Colonic mucosa (tissue), 4 donors: ENCODE measurements around the gene NRG3. TPM values are rescaled to one million over a fixed set of nuclear protein-coding genes. Genes with fewer than 3 reads are reported as not detected.

Source experiments
- DNase-seq: peaks from one replicate; pipeline ENCODE4 v3.0.0-alpha.2; 2020
- H3K27ac ChIP-seq: fragments of 200-600 bp; one replicate; pipeline ENCODE4 v1.8.0; 2021
- H3K27me3 ChIP-seq: fragments of 200-600 bp; one replicate; pipeline ENCODE4 v1.8.0; 2021
- H3K36me3 ChIP-seq: fragments of 200-600 bp; one replicate; pipeline ENCODE4 v1.8.0; 2021
- H3K4me1 ChIP-seq: fragments of 200-600 bp; one replicate; pipeline ENCODE4 v1.8.0; 2021; ENCODE audit warnings: mild to moderate bottlenecking
- H3K4me3 ChIP-seq: fragments of 200-600 bp; one replicate; pipeline ENCODE4 v1.8.0; 2021
- H3K9ac ChIP-seq, 2 donors: one replicate each; pipeline ENCODE4 v1.7.0; 2013; ENCODE audit warnings: control low read depth in 2 of 2, low read depth in 2 of 2, low read length in 2 of 2
- H3K9me3 ChIP-seq: fragments of 200-600 bp; one replicate; pipeline ENCODE4 v1.8.0; 2021
- CTCF ChIP-seq: fragments of 200-600 bp; IDR thresholded peaks from one replicate; pipeline ENCODE4 v1.8.0; 2022; ENCODE audit warnings: antibody characterized with exemption, mild to moderate bottlenecking
- intact Hi-C: fragments of 100-400 bp; cut with DNase I; formaldehyde crosslinking; loops from one replicate; pipeline ENCODE4 v1.14.1; 2022
- total RNA-seq, 2 donors: library from RNA; stranded (reverse); fragmentation: NEBNext Ultra II Directional in 1 of 2; extraction: Animal tissue kit (Norgen Biotek cat#: 25700) in 1 of 2; gene quantifications; one replicate each; pipeline ENCODE4 v1.2.1, GENCODE V29; 2021
- donor health status: healthy.
- donor health status: DM: no; HTN: no; CAD: no.
- donor health status: DM: no; HTN: no; CAD: no.

NRG3 gene
- total RNA-seq, 2 donors from 2014 or later = 0.24 TPM; not detected in 1

GRCh38 chr10:82464191-82464818, 589.3 kb downstream of the NRG3 start:
- intact Hi-C loops = no loop called here
- Histone ChIP-seq H3K4me1 (no peaks in the 10 kb centered on the region), H3K27me3 (no peaks in the 10 kb centered on the region), H3K27ac (no peak overlapping the region), H3K9me3 (no peaks in the 10 kb centered on the region), H3K36me3 (no peaks in the 10 kb centered on the region), H3K4me3 (no peak overlapping the region), H3K9ac (no peak overlapping the region)
- DNase-seq = no peak
- no peak for TF ChIP-seq CTCF

GRCh38 chr10:82464966-82465365, 590.0 kb downstream of the NRG3 start:
- Histone ChIP-seq H3K4me3 (no peak overlapping the region), H3K36me3 (no peaks in the 10 kb centered on the region), H3K27ac (no peak overlapping the region), H3K9me3 (no peaks in the 10 kb centered on the region), H3K27me3 (no peaks in the 10 kb centered on the region), H3K9ac (no peak overlapping the region), H3K4me1 (no peaks in the 10 kb centered on the region)
- intact Hi-C loops = no loop called here
- DNase-seq = no peak
- no peak for TF ChIP-seq CTCF

GRCh38 chr10:82468453-82468852, 593.5 kb downstream of the NRG3 start:
- H3K27me3 ChIP-seq = no peaks in the 10 kb centered on the region
- H3K36me3 ChIP-seq = no peaks in the 10 kb centered on the region
- no peak for TF ChIP-seq CTCF
- intact Hi-C loops = no loop called here
- H3K9ac ChIP-seq = no peak overlapping the region
- H3K4me3 ChIP-seq = no peak overlapping the region
- no peaks in the 10 kb centered on the region for H3K4me1 ChIP-seq
- DNase-seq = no peak
- no peak overlapping the region for H3K27ac ChIP-seq
- H3K9me3 ChIP-seq = no peaks in the 10 kb centered on the region

- Histone ChIP-seq H3K4me1 (no peaks in the 10 kb centered on the region), H3K9me3 (no peaks in the 10 kb centered on the region), H3K36me3 (no peaks in the 10 kb centered on the region), H3K4me3 (no peak overlapping the region), H3K9ac (no peak overlapping the region), H3K27ac (no peak overlapping the region), H3K27me3 (no peaks in the 10 kb centered on the region)
- no peak for TF ChIP-seq CTCF
- no peak for DNase-seq
- intact Hi-C loops = no loop called here
Measured at GRCh38 chr10:82472406-82473335, 597.7 kb downstream of the NRG3 start.

GRCh38 chr10:82477776-82478175, 602.8 kb downstream of the NRG3 start:
- DNase-seq = no peak
- no peak overlapping the region for H3K4me3 ChIP-seq
- no peaks in the 10 kb centered on the region for H3K9me3 ChIP-seq
- H3K27ac ChIP-seq = no peak overlapping the region
- H3K4me1 ChIP-seq = no peaks in the 10 kb centered on the region
- intact Hi-C loops = no loop called here
- H3K27me3 ChIP-seq = no peaks in the 10 kb centered on the region
- TF ChIP-seq CTCF = no peak
- H3K9ac ChIP-seq = no peak overlapping the region
- no peaks in the 10 kb centered on the region for H3K36me3 ChIP-seq
